ENCODE results near the gene ARPC4. TPM values are rescaled to one million over a fixed set of nuclear protein-coding genes. Genes with fewer than 3 reads are reported as not detected.
"Not testable (repeated sequence)": the region's sequence is repeated elsewhere in the genome, so short reads cannot be mapped to it uniquely, and the experiment has no call there.

The ARPC4 gene
- total and polyA plus RNA-seq, 7 donors: 75.6 to 240 (median 150) TPM

- no peak for TF ChIP-seq CTCF (IDR thresholded peaks at IDR 0.05)
- no peak for TF ChIP-seq POLR2A (IDR thresholded peaks at IDR 0.05)
- no peak for TF ChIP-seq POLR2AphosphoS5 (IDR thresholded peaks at IDR 0.05)
- TF ChIP-seq EP300 (IDR thresholded peaks at IDR 0.05): no peak
- DNase-seq: no peak
- H3K27ac ChIP-seq: no peak overlapping the region
- intact Hi-C loops (cut with DNase I): loop anchor here (5.0 to 10.0 kb wide), 2 partner anchors 101 to 179 kb away; partner anchors contain the start of gene FANCD2
- no peaks in the 10 kb centered on the region for H3K27me3 ChIP-seq
- H3K36me3 ChIP-seq: peaks cover 0 to 8% (median 7%) of the 10 kb centered on the region in 4 donors
- no peaks in the 10 kb centered on the region for H3K9me3 ChIP-seq
- H3K4me3 ChIP-seq: no peak overlapping the region
- 82 to 90% methylated on average over 6 of the region's 6 CpGs for WGBS, 2 donors
- peaks cover 0 to 19% (median 12%) of the 10 kb centered on the region in 4 donors for H3K4me1 ChIP-seq
Observed at GRCh38 chr3:9846231-9846630, 53.3 kb downstream of the ARPC4 start.

- peaks cover 0 to under 1% (median 0%) of the 10 kb centered on the region in 4 donors for H3K36me3 ChIP-seq
- peaks cover 0 to 17% (median 12%) of the 10 kb centered on the region in 4 donors for H3K4me1 ChIP-seq
- H3K4me3 ChIP-seq: no peak overlapping the region
- no peaks in the 10 kb centered on the region for H3K9me3 ChIP-seq
- intact Hi-C loops (cut with DNase I): loop anchor here (5.0 to 10.0 kb wide), 2 partner anchors 100 to 178 kb away; partner anchors contain the start of gene FANCD2
- no peak for TF ChIP-seq POLR2A (IDR thresholded peaks at IDR 0.05)
- no peak for TF ChIP-seq EP300 (IDR thresholded peaks at IDR 0.05)
- no peak for TF ChIP-seq CTCF (IDR thresholded peaks at IDR 0.05)
- TF ChIP-seq POLR2AphosphoS5 (IDR thresholded peaks at IDR 0.05): no peak
- H3K27me3 ChIP-seq: no peaks in the 10 kb centered on the region
- DNase-seq: no peak
- H3K27ac ChIP-seq: no peak overlapping the region
- WGBS, 2 donors: 94 to 95% methylated on average over 6 of the region's 6 CpGs
Observed at GRCh38 chr3:9846931-9847488, 54.1 kb downstream of the ARPC4 start.

GRCh38 chr3:9847870-9848269, 55.0 kb downstream of the ARPC4 start:
- not testable (repeated sequence) for H3K36me3 ChIP-seq, H3K4me1 ChIP-seq, DNase-seq, H3K27me3 ChIP-seq, H3K9me3 ChIP-seq, H3K27ac ChIP-seq, H3K4me3 ChIP-seq
- intact Hi-C loops (cut with DNase I): loop anchor here (5.0 to 10.0 kb wide), 2 partner anchors 99 to 177 kb away; partner anchors contain the start of gene FANCD2
- WGBS, 2 donors: 67 to 69% methylated on average over 8 to 9 of the region's 9 CpGs

GRCh38 chr3:9848860-9849259, 56.0 kb downstream of the ARPC4 start:
- H3K27me3 ChIP-seq, H3K4me1 ChIP-seq, H3K9me3 ChIP-seq, DNase-seq, H3K27ac ChIP-seq, H3K36me3 ChIP-seq, H3K4me3 ChIP-seq: not testable (repeated sequence)
- TF ChIP-seq CTCF (IDR thresholded peaks at IDR 0.05) (peak; percentile 30 to 61 (median 54)), POLR2AphosphoS5 (IDR thresholded peaks at IDR 0.05) (peak in 2 of 4 donors; percentile 45 to 63)
- intact Hi-C loops (cut with DNase I): loop anchor here (5.0 to 10.0 kb wide), 2 partner anchors 98 to 176 kb away; partner anchors contain the start of gene FANCD2
- 9 to 38% methylated on average over 4 of the region's 4 CpGs for WGBS, 2 donors

GRCh38 chr3:9851383-9851782, 58.5 kb downstream of the ARPC4 start:
- H3K9me3 ChIP-seq; intact Hi-C loops (cut with DNase I); DNase-seq; H3K4me3 ChIP-seq; H3K4me1 ChIP-seq; H3K36me3 ChIP-seq; H3K27ac ChIP-seq; H3K27me3 ChIP-seq: not testable (repeated sequence)
- WGBS, 2 donors: 83 to 90% methylated on average over 6 of the region's 6 CpGs

- H3K27ac ChIP-seq; H3K4me3 ChIP-seq; H3K9me3 ChIP-seq; H3K36me3 ChIP-seq; DNase-seq; H3K27me3 ChIP-seq; intact Hi-C loops (cut with DNase I); H3K4me1 ChIP-seq: not testable (repeated sequence)
- WGBS, 2 donors: 19 to 64% methylated on average over 6 of the region's 6 CpGs
Observed at GRCh38 chr3:9851926-9852325, 59.0 kb downstream of the ARPC4 start.
